Peyer's patch (tissue), 4 donors: Measurements from ENCODE around the gene BOC.

ENCODE experiments used
- CTCF ChIP-seq, 6 experiments: fragments of 450-650 bp in 4 of 6; fragments of 200-600 bp in 2 of 6; sonication (generic) in 1 of 6; IDR thresholded peaks; one replicate each; pipeline ENCODE4 v1.5.1; 2017 to 2019; ENCODE audit warnings: antibody characterized with exemption in 6 of 6, mild to moderate bottlenecking in 3 of 6, moderate library complexity in 1 of 6
- POLR2A ChIP-seq, 2 donors: fragments of 450-650 bp; IDR thresholded peaks; one replicate each; pipeline ENCODE4 v1.5.1; 2017; ENCODE audit warnings: antibody characterized with exemption in 2 of 2, mild to moderate bottlenecking in 2 of 2, moderate library complexity in 2 of 2

DNA sequence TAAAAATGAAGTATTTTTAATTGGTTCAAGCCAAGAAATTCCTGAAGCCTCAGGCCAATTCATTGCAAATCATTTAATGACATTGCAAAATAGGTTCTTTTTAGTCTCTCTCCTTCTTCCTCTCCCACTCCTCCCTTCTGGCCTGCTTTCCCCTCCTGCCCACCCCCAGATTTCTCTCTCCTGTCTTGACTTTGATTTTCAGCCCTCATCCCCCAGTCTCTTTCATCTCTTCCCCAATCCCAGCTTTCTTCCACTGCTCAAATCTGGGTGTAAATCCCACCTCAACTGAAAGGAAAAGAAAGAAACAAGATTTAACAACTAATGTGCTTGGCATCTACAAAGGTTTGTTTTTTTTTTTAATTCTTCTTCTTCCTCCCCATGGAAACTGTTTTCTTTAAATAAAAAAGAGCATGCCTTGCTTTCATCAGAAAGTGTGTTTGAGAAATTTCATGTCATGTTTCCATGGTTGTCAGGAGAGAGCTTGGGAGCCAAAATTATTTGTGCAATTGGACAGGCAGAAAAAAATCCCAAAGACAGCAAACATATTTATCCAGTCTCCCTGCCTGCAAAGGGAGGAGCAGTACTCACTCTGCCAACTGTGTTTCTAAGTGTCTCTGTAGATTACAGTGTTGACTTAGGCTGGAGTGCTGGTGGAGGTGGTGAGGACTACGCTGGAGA, 50.4 kb downstream of the BOC start:
- TF ChIP-seq POLR2A (IDR thresholded peaks at IDR 0.05) (no peak), CTCF (IDR thresholded peaks at IDR 0.05) (no peak)
